ENCODE measurements around the gene HPS1. TPM values are rescaled to one million over a fixed set of nuclear protein-coding genes. Genes with fewer than 3 reads are reported as not detected.

The HPS1 gene
- total RNA-seq, 1 donor from 2014 or later, result 104 TPM

- H3K4me3 Mint-ChIP-seq, result peak overlapping the region; percentile 69
- TF ChIP-seq CTCF (IDR thresholded peaks at IDR 0.05), result no peak
- DNase-seq (no peak), ATAC-seq (ENCODE audit: low read depth) (no peak)
- H3K9me3 Mint-ChIP-seq, result no peaks in the 10 kb centered on the region
- no peak overlapping the region for H3K27ac Mint-ChIP-seq
- ChIA-PET CTCF (no interaction called here), POLR2A (no interaction called here)
- H3K4me1 Mint-ChIP-seq, result peaks cover 19% of the 10 kb centered on the region
- no peaks in the 10 kb centered on the region for H3K27me3 Mint-ChIP-seq
- peaks cover 40% of the 10 kb centered on the region for H3K36me3 Mint-ChIP-seq (ENCODE audit: low read depth)
- intact Hi-C loops (cut with micrococcal nuclease), result no loop called here
These were observed 32.2 kb downstream of the HPS1 start for GRCh38 chr10:98414578-98414931.

- Mint-ChIP-seq H3K27me3 (no peaks in the 10 kb centered on the region), H3K9me3 (no peaks in the 10 kb centered on the region), H3K4me1 (peaks cover 19% of the 10 kb centered on the region), H3K4me3 (no peak overlapping the region), H3K36me3 (ENCODE audit: low read depth) (peaks cover 13% of the 10 kb centered on the region), H3K27ac (no peak overlapping the region)
- intact Hi-C loops (cut with micrococcal nuclease), result no loop called here
- ATAC-seq (ENCODE audit: low read depth) (no peak), DNase-seq (no peak)
- POLR2A ChIA-PET, result no interaction called here
- TF ChIP-seq CTCF (IDR thresholded peaks at IDR 0.05), result no peak
- CTCF ChIA-PET, result interaction anchor here (0.6 kb wide), 1 partner anchor 1557 kb away, joined by 3 read pairs; no protein-coding TSS in a partner anchor
These were observed 35.0 kb downstream of the HPS1 start for GRCh38 chr10:98411768-98412167.

GRCh38 chr10:98411166-98411565 lies 35.6 kb downstream of the HPS1 start:
- H3K27ac Mint-ChIP-seq, result no peak overlapping the region

GRCh38 chr10:98410759-98411158 lies 36.0 kb downstream of the HPS1 start:
- intact Hi-C loops (cut with micrococcal nuclease), result no loop called here
- no peak for TF ChIP-seq CTCF (IDR thresholded peaks at IDR 0.05)
- Mint-ChIP-seq H3K4me3 (no peak overlapping the region), H3K27me3 (no peaks in the 10 kb centered on the region), H3K9me3 (no peaks in the 10 kb centered on the region), H3K4me1 (peaks cover 18% of the 10 kb centered on the region), H3K27ac (no peak overlapping the region), H3K36me3 (ENCODE audit: low read depth) (peaks cover 2% of the 10 kb centered on the region)
- ChIA-PET CTCF (no interaction called here), POLR2A (no interaction called here)
- DNase-seq, result no peak
- ATAC-seq (ENCODE audit: low read depth), result no peak

More at GRCh38 chr10:98411166-98411565, 35.6 kb downstream of the HPS1 start:
- DNase-seq, result no peak
- Mint-ChIP-seq H3K4me1 (peaks cover 19% of the 10 kb centered on the region), H3K36me3 (ENCODE audit: low read depth) (peaks cover 7% of the 10 kb centered on the region), H3K4me3 (no peak overlapping the region), H3K27me3 (no peaks in the 10 kb centered on the region), H3K9me3 (no peaks in the 10 kb centered on the region)
- POLR2A ChIA-PET, result no interaction called here
- ATAC-seq (ENCODE audit: low read depth), result no peak
- TF ChIP-seq CTCF (IDR thresholded peaks at IDR 0.05), result no peak
- intact Hi-C loops (cut with micrococcal nuclease), result no loop called here
- CTCF ChIA-PET, result interaction anchor here (0.6 kb wide), 1 partner anchor 1558 kb away, joined by 3 read pairs; no protein-coding TSS in a partner anchor

GRCh38 chr10:98410135-98410743 lies 36.5 kb downstream of the HPS1 start:
- TF ChIP-seq CTCF (IDR thresholded peaks at IDR 0.05), result no peak
- POLR2A ChIA-PET, result no interaction called here
- DNase-seq (no peak), ATAC-seq (ENCODE audit: low read depth) (no peak)
- Mint-ChIP-seq H3K27ac (no peak overlapping the region), H3K4me3 (no peak overlapping the region), H3K9me3 (no peaks in the 10 kb centered on the region), H3K4me1 (peaks cover 13% of the 10 kb centered on the region), H3K27me3 (no peaks in the 10 kb centered on the region), H3K36me3 (ENCODE audit: low read depth) (no peaks in the 10 kb centered on the region)
- CTCF ChIA-PET, result no interaction called here
- intact Hi-C loops (cut with micrococcal nuclease), result no loop called here
